Chondrocyte (in vitro differentiated cells): ENCODE measurements around the gene IFI44L. TPM values are rescaled to one million over a fixed set of nuclear protein-coding genes. Genes with fewer than 3 reads are reported as not detected.

Source experiments
- DNase-seq: peaks from one replicate; pipeline ENCODE4 v3.0.0; 2021; ENCODE audit warnings: mixed read lengths, low spot score
- H3K27ac Mint-ChIP-seq: one replicate; pipeline ENCODE4 v1.8.0; 2021; ENCODE audit warnings: mild to moderate bottlenecking, moderate library complexity, mixed read lengths; ENCODE audit not compliant: unreplicated experiment
- H3K27me3 Mint-ChIP-seq: 2 replicates; pipeline ENCODE4 v1.8.0; 2021; ENCODE audit warnings: low read depth, mixed read lengths
- H3K36me3 Mint-ChIP-seq: 2 replicates; pipeline ENCODE4 v1.8.0; 2021; ENCODE audit warnings: low read depth, mixed read lengths
- H3K4me1 Mint-ChIP-seq: 2 replicates; pipeline ENCODE4 v1.8.0; 2021; ENCODE audit warnings: low read depth, mild to moderate bottlenecking, mixed read lengths
- H3K4me3 Mint-ChIP-seq: one replicate; pipeline ENCODE4 v1.8.0; 2021; ENCODE audit warnings: mild to moderate bottlenecking, moderate library complexity, mixed read lengths; ENCODE audit not compliant: unreplicated experiment
- H3K9me3 Mint-ChIP-seq: 2 replicates; pipeline ENCODE4 v1.8.0; 2021; ENCODE audit warnings: low read depth, mixed read lengths
- total RNA-seq: library from RNA; stranded (reverse); gene quantifications from 3 replicates; pipeline ENCODE4 v1.2.1, GENCODE V29; 2021
- TF ChIP-seq, protein P1 (sequence below): fragments of 200-600 bp; sonication (generic); IDR thresholded peaks from 2 replicates; pipeline ENCODE4 v1.5.0; 2021; ENCODE audit warnings: antibody characterized with exemption, mild to moderate bottlenecking, moderate library complexity

Gene IFI44L
- total RNA-seq, 1 donor from 2014 or later = 10.8 TPM

- Mint-ChIP-seq H3K36me3 (peaks cover 5% of the 10 kb centered on the region), H3K9me3 (peaks cover 5% of the 10 kb centered on the region), H3K4me1 (peaks cover 19% of the 10 kb centered on the region), H3K27me3 (no peaks in the 10 kb centered on the region), H3K27ac (no peak overlapping the region), H3K4me3 (no peak overlapping the region)
- TF ChIP-seq, protein P1, sequence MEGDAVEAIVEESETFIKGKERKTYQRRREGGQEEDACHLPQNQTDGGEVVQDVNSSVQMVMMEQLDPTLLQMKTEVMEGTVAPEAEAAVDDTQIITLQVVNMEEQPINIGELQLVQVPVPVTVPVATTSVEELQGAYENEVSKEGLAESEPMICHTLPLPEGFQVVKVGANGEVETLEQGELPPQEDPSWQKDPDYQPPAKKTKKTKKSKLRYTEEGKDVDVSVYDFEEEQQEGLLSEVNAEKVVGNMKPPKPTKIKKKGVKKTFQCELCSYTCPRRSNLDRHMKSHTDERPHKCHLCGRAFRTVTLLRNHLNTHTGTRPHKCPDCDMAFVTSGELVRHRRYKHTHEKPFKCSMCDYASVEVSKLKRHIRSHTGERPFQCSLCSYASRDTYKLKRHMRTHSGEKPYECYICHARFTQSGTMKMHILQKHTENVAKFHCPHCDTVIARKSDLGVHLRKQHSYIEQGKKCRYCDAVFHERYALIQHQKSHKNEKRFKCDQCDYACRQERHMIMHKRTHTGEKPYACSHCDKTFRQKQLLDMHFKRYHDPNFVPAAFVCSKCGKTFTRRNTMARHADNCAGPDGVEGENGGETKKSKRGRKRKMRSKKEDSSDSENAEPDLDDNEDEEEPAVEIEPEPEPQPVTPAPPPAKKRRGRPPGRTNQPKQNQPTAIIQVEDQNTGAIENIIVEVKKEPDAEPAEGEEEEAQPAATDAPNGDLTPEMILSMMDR = no peak
- DNase-seq = no peak
Measured at GRCh38 chr1:78647238-78647637, 27.0 kb downstream of the IFI44L start.

GRCh38 chr1:78649628-78650027 lies 29.4 kb downstream of the IFI44L start, which contains the start of gene IFI44:
IFI44 (plus strand) TSS chr1:78649831; CDS start chr1:78650196, 365 bp downstream.
- Mint-ChIP-seq H3K36me3 (no peaks in the 10 kb centered on the region), H3K4me1 (peaks cover 23% of the 10 kb centered on the region), H3K27me3 (no peaks in the 10 kb centered on the region), H3K27ac (peak within 1 kb of the TSS; percentile 84), H3K9me3 (no peaks in the 10 kb centered on the region), H3K4me3 (peak within 1 kb of the TSS; percentile 43)
- DNase-seq = no peak
- TF ChIP-seq, protein P1 = no peak

- H3K27ac Mint-ChIP-seq = no peak overlapping the region
- TF ChIP-seq, protein P1 = no peak
- H3K27me3 Mint-ChIP-seq = no peaks in the 10 kb centered on the region
- peaks cover 23% of the 10 kb centered on the region for H3K4me1 Mint-ChIP-seq
- peak overlapping the region; percentile 33 for H3K4me3 Mint-ChIP-seq
- DNase-seq = no peak
- no peaks in the 10 kb centered on the region for H3K9me3 Mint-ChIP-seq
- peaks cover 1% of the 10 kb centered on the region for H3K36me3 Mint-ChIP-seq
Measured at GRCh38 chr1:78650114-78650660, 29.9 kb downstream of the IFI44L start.

- no peak for DNase-seq
- no peak overlapping the region for H3K27ac Mint-ChIP-seq
- H3K36me3 Mint-ChIP-seq = peaks cover 6% of the 10 kb centered on the region
- H3K4me3 Mint-ChIP-seq = peak overlapping the region; percentile 13
- no peaks in the 10 kb centered on the region for H3K27me3 Mint-ChIP-seq
- no peaks in the 10 kb centered on the region for H3K9me3 Mint-ChIP-seq
- TF ChIP-seq, protein P1 = no peak
- peaks cover 23% of the 10 kb centered on the region for H3K4me1 Mint-ChIP-seq
Measured at GRCh38 chr1:78651241-78651640, 31.0 kb downstream of the IFI44L start.

DNA sequence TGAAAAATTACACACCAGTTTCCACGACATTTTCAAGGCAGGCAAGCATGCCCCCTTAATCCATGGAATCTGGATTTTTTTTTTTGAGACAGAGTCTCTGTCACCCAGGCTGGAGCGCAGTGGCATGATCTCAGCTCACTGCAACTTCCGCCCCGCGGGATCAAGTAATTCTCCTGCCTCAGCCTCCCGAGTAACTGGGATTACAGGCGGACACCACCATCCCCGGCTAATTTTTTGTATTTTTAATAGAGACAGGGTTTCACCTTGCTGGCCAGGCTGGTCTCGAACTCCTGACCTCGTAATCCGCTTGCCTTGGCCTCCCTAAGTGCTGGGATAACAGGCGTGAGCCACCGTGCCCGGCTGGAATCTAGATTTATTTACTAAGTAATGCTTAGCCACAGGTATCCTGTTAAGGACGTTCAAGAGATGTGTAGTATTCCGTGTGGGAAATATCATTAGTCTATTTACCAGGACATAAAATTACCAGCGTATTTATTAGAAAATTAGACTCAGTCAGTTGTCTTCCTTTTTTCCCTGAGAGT lies 31.8 kb downstream of the IFI44L start:
- Mint-ChIP-seq H3K4me1 (peaks cover 23% of the 10 kb centered on the region), H3K36me3 (peaks cover 6% of the 10 kb centered on the region), H3K4me3 (no peak overlapping the region), H3K27ac (no peak overlapping the region), H3K27me3 (no peaks in the 10 kb centered on the region), H3K9me3 (no peaks in the 10 kb centered on the region)
- no peak for DNase-seq
- TF ChIP-seq, protein P1 = no peak
